HepG2 (cell line): ENCODE measurements around the gene CD300A. TPM values are rescaled to one million over a fixed set of nuclear protein-coding genes. Genes with fewer than 3 reads are reported as not detected.

ENCODE experiments used
- ATF7-NPFF ChIP-seq: sonication (generic); formaldehyde crosslinking; IDR thresholded peaks from 2 replicates; pipeline ENCODE4 v1.8.1; 2023; ENCODE audit warnings: mild to moderate bottlenecking, low read depth, missing genetic modification reagents, moderate library complexity
- HNRNPUL1 ChIP-seq: fragments of 200-400 bp; formaldehyde crosslinking; IDR thresholded peaks from 2 replicates; pipeline ENCODE4 v1.6.1; 2017; ENCODE audit warnings: low read depth, mild to moderate bottlenecking, low read length, moderate library complexity
- IKZF4 ChIP-seq: sonication (generic); formaldehyde crosslinking; IDR thresholded peaks from 2 replicates; pipeline ENCODE4 v1.5.1; 2020; ENCODE audit warnings: borderline replicate concordance, mild to moderate bottlenecking, low read depth, missing genetic modification reagents; ENCODE audit errors: not compliant biosample characterization
- NFAT5 ChIP-seq: sonication (generic); formaldehyde crosslinking; IDR thresholded peaks from 2 replicates; pipeline ENCODE4 v1.4.0; 2020; ENCODE audit warnings: missing genetic modification reagents
- ONECUT2 ChIP-seq: sonication (generic); formaldehyde crosslinking; IDR thresholded peaks from 2 replicates; pipeline ENCODE4 v1.4.0; 2020; ENCODE audit warnings: missing genetic modification reagents
- PCBP2 ChIP-seq: fragments of 200-400 bp; formaldehyde crosslinking; optimal IDR thresholded peaks from 2 replicates; pipeline ENCODE3; 2018; ENCODE audit warnings: low read length, low read depth; ENCODE audit not compliant: poor library complexity, severe bottlenecking
- PHF20 ChIP-seq: sonication (generic); formaldehyde crosslinking; IDR thresholded peaks from 2 replicates; pipeline ENCODE4 v1.5.0; 2020; ENCODE audit warnings: mild to moderate bottlenecking, missing genetic modification reagents
- PTBP1 ChIP-seq: fragments of 200-400 bp; formaldehyde crosslinking; IDR thresholded peaks from 2 replicates; pipeline ENCODE4 v1.6.1; 2018; ENCODE audit warnings: low read length, low read depth; ENCODE audit not compliant: poor library complexity, severe bottlenecking
- SATB2 ChIP-seq: sonication (generic); formaldehyde crosslinking; IDR thresholded peaks from 2 replicates; pipeline ENCODE4 v1.5.0; 2020; ENCODE audit warnings: missing genetic modification reagents
- SRF ChIP-seq: IDR thresholded peaks from 2 replicates; pipeline ENCODE4 v1.6.1; 2011; ENCODE audit warnings: mild to moderate bottlenecking, low read depth, low read length, moderate library complexity
- TGIF2 ChIP-seq: IDR thresholded peaks from 2 replicates; pipeline ENCODE4 v1.6.1; 2016; ENCODE audit warnings: control low read depth, missing compliant biosample characterization
- ZBTB1 ChIP-seq: sonication (generic); formaldehyde crosslinking; IDR thresholded peaks from 2 replicates; pipeline ENCODE4 v1.4.0; 2020; ENCODE audit warnings: missing genetic modification reagents, borderline replicate concordance
- ZBTB3 ChIP-seq: sonication (generic); formaldehyde crosslinking; IDR thresholded peaks from 2 replicates; pipeline ENCODE4 v1.4.0; 2020; ENCODE audit warnings: low read depth, mild to moderate bottlenecking, moderate library complexity, missing genetic modification reagents, borderline replicate concordance
- ZNF768 ChIP-seq: sonication (generic); formaldehyde crosslinking; IDR thresholded peaks from 2 replicates; pipeline ENCODE4 v1.4.0; 2020; ENCODE audit warnings: missing genetic modification reagents
- ZNF883 ChIP-seq: sonication (generic); formaldehyde crosslinking; IDR thresholded peaks from 2 replicates; pipeline ENCODE4 v1.5.1; 2020; ENCODE audit warnings: mild to moderate bottlenecking, missing genetic modification reagents; ENCODE audit errors: not compliant biosample characterization
- ZSCAN30 ChIP-seq: sonication (generic); formaldehyde crosslinking; IDR thresholded peaks from 2 replicates; pipeline ENCODE4 v1.5.0; 2020; ENCODE audit warnings: mild to moderate bottlenecking, missing genetic modification reagents
- ZSCAN31 ChIP-seq: sonication (generic); formaldehyde crosslinking; IDR thresholded peaks from 2 replicates; pipeline ENCODE4 v1.5.0; 2020; ENCODE audit warnings: low read depth, mild to moderate bottlenecking, missing genetic modification reagents
- polyA plus RNA-seq, 8 experiments: library from polyadenylated mRNA; depleted of rRNA in 3 of 8; stranded (reverse) in 7 of 8; unstranded in 1 of 8; fragments of >200 nt; fragmentation: Illumina TruSeq in 4 of 8; extraction: Trizol in 4 of 8; gene quantifications; 2 replicates each; pipeline versions ENCODE4 v1.2.1 to v1.2.3, GENCODE V29; 2011 to 2016; ENCODE audit warnings: low read depth in 4 of 8, missing spikeins in 1 of 8, mixed read lengths in 1 of 8; ENCODE audit not compliant: insufficient read depth in 1 of 8
- total RNA-seq, 5 experiments: library from RNA; depleted of rRNA; stranded (reverse); fragments of >200 nt; fragmentation: Illumina TruSeq; extraction: Trizol; gene quantifications; 2 replicates each; pipeline ENCODE4 v1.2.3, GENCODE V29; 2016; ENCODE audit warnings: low read depth in 1 of 5
- TF ChIP-seq, protein P1 (sequence below), 2 experiments: sonication (generic) in 1 of 2; formaldehyde crosslinking in 1 of 2; IDR thresholded peaks; 2 replicates each; pipeline versions ENCODE4 v1.5.1 to v1.6.1; 2011 to 2020; ENCODE audit warnings: borderline replicate concordance in 1 of 2, low read depth in 1 of 2, low read length in 1 of 2, mild to moderate bottlenecking in 1 of 2, missing genetic modification reagents in 1 of 2, moderate library complexity in 1 of 2
- TF ChIP-seq, protein P2 (sequence below): sonication (generic); formaldehyde crosslinking; IDR thresholded peaks from 2 replicates; pipeline ENCODE4 v1.8.0; 2022; ENCODE audit warnings: mild to moderate bottlenecking, missing genetic modification reagents, moderate library complexity

CD300A gene
- total and polyA plus RNA-seq, 2 of the 13 experiments (the other 11 are each of a cell fraction or from before 2014, with no cell fraction given): not detected

- TF ChIP-seq, protein P1, sequence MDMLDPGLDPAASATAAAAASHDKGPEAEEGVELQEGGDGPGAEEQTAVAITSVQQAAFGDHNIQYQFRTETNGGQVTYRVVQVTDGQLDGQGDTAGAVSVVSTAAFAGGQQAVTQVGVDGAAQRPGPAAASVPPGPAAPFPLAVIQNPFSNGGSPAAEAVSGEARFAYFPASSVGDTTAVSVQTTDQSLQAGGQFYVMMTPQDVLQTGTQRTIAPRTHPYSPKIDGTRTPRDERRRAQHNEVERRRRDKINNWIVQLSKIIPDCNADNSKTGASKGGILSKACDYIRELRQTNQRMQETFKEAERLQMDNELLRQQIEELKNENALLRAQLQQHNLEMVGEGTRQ (IDR thresholded peaks at IDR 0.05; ENCODE audit: low read depth, low read length): peak; percentile 11; the same call in 1 of the 2 replicates
- TF ChIP-seq, protein P1 (CRISPR knock-in tag; IDR thresholded peaks at IDR 0.05; ENCODE audit: borderline replicate concordance): 0 out of 2 replicates have a peak, but pooled peaks have one; percentile 47
- TF ChIP-seq ZSCAN30 (CRISPR knock-in tag): peak; percentile 89; the same call in 1 of the 2 replicates
- no peak for TF ChIP-seq NFAT5 (CRISPR knock-in tag)
- no peak for TF ChIP-seq SATB2 (CRISPR knock-in tag)
- TF ChIP-seq ZSCAN31 (CRISPR knock-in tag): peak; percentile 93
- no peak for TF ChIP-seq ZNF883 (CRISPR knock-in tag)
- no peak for TF ChIP-seq ZBTB1 (CRISPR knock-in tag)
- TF ChIP-seq PHF20 (CRISPR knock-in tag): no peak; the same call in 1 of the 2 replicates
- peak; percentile 58 for TF ChIP-seq IKZF4 (CRISPR knock-in tag)
- peak; percentile 20 for TF ChIP-seq TGIF2 (CRISPR knock-in tag)
- TF ChIP-seq ATF7-NPFF (CRISPR knock-in tag): peak; percentile 84
- no peak for TF ChIP-seq PTBP1
- TF ChIP-seq SRF: no peak
- no peak; the same call in 1 of the 2 replicates for TF ChIP-seq ZBTB3 (CRISPR knock-in tag)
- peak; percentile 15; the same call in 1 of the 2 replicates for TF ChIP-seq ZNF768 (CRISPR knock-in tag)
- TF ChIP-seq, protein P2, sequence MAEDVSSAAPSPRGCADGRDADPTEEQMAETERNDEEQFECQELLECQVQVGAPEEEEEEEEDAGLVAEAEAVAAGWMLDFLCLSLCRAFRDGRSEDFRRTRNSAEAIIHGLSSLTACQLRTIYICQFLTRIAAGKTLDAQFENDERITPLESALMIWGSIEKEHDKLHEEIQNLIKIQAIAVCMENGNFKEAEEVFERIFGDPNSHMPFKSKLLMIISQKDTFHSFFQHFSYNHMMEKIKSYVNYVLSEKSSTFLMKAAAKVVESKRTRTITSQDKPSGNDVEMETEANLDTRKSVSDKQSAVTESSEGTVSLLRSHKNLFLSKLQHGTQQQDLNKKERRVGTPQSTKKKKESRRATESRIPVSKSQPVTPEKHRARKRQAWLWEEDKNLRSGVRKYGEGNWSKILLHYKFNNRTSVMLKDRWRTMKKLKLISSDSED (CRISPR knock-in tag): peak; percentile 74; the same call in 1 of the 2 replicates
- no peak for TF ChIP-seq PCBP2
- peak; percentile 79; the same call in 1 of the 2 replicates for TF ChIP-seq HNRNPUL1
- no peak for TF ChIP-seq ONECUT2 (CRISPR knock-in tag)
Measured at GRCh38 chr17:74431568-74432423, 34.6 kb upstream of the CD300A start, which contains the start of gene GPRC5C (continued).
